ENCODE results near the gene MAPK4. TPM values are rescaled to one million over a fixed set of nuclear protein-coding genes. Genes with fewer than 3 reads are reported as not detected.

The MAPK4 gene
- polyA plus RNA-seq, 1 experiment = not detected

DNA sequence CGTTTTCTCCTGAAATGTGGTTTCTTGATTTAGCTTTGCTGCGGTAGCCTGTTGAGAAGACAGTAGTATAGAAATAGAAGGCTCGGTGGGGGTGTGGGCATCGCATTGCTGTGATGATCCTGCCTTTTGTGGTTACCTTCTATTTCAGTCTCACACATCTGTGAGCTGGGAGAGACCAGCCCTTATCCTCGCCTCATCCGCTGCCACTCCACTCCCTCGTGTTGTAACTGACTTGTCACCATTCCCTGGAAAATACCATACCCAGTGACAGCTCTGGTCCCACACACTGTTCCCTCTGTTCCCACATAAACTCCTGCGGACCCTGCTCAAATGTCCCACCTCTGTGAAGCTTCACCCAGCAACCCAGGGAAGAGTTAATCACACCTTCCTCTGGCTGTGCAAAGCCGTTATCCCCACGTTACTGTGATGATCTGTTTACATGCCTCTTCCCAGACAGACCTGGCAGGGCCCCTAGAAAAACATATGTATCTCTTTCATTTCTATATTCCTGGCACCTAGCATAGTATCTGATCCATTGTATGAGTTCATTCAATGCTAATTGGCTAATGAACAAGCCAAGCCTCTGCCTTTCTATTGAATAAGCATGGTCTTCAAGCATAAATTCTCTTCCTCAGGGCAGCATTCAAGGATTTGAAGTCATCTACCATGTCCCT lies 114.6 kb downstream of the MAPK4 start:
- H3K36me3 ChIP-seq (ENCODE audit: control insufficient read depth, insufficient read depth, low read length) = no peaks in the 10 kb centered on the region
- H3K27me3 ChIP-seq (ENCODE audit: control insufficient read depth, insufficient read depth, low read length) = no peaks in the 10 kb centered on the region
- POLR2A ChIA-PET = no interaction called here
- H3K4me3 ChIP-seq (ENCODE audit: low read depth, low read length) = no peak overlapping the region
- CTCF ChIA-PET = interaction anchor here (0.7 kb wide), 1 partner anchor 1628 kb away, joined by 3 read pairs; no protein-coding TSS in a partner anchor
- no peak for DNase-seq (ENCODE audit: low read depth)
- TF ChIP-seq CTCF (IDR thresholded peaks at IDR 0.05; ENCODE audit: insufficient read depth, low read depth, low read length) = no peak

- H3K36me3 ChIP-seq (ENCODE audit: control insufficient read depth, insufficient read depth, low read length) = no peaks in the 10 kb centered on the region
- POLR2A ChIA-PET = no interaction called here
- no peaks in the 10 kb centered on the region for H3K27me3 ChIP-seq (ENCODE audit: control insufficient read depth, insufficient read depth, low read length)
- no peak for DNase-seq (ENCODE audit: low read depth)
- CTCF ChIA-PET = interaction anchor here (0.6 to 0.7 kb wide), 2 partner anchors 50 to 1629 kb away, joined by 3 read pairs; no protein-coding TSS in a partner anchor
- no peak overlapping the region for H3K4me3 ChIP-seq (ENCODE audit: low read depth, low read length)
- TF ChIP-seq CTCF (IDR thresholded peaks at IDR 0.05; ENCODE audit: insufficient read depth, low read depth, low read length) = no peak
Measured at GRCh38 chr18:50675043-50675442, 115.2 kb downstream of the MAPK4 start.

DNA sequence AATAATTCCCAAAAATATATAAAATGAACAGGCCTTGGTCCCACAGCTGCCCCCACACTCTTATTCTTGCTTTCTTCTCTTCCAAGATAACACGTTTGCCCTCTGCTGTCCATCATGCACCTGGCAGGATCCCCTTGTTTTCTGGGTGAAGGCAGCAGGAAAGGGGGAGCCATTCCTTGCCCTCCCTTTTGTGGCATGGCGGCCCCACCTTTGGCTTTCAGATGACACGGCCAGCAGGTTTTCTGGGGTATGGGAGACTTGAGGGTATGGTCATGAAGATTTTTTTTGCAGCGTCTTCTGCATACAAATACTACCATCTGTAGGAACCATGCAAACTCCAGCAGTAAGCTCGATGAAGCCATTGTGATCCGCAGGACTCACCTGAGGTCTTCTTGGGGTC lies 118.8 kb downstream of the MAPK4 start:
- POLR2A ChIA-PET = no interaction called here
- no peaks in the 10 kb centered on the region for H3K27me3 ChIP-seq (ENCODE audit: control insufficient read depth, insufficient read depth, low read length)
- DNase-seq (ENCODE audit: low read depth) = no peak
- TF ChIP-seq CTCF (IDR thresholded peaks at IDR 0.05; ENCODE audit: insufficient read depth, low read depth, low read length) = no peak
- H3K36me3 ChIP-seq (ENCODE audit: control insufficient read depth, insufficient read depth, low read length) = no peaks in the 10 kb centered on the region
- H3K4me3 ChIP-seq (ENCODE audit: low read depth, low read length) = no peak overlapping the region
- CTCF ChIA-PET = no interaction called here

GRCh38 chr18:50679056-50679455 lies 119.2 kb downstream of the MAPK4 start:
- Histone ChIP-seq H3K36me3 (ENCODE audit: control insufficient read depth, insufficient read depth, low read length) (no peaks in the 10 kb centered on the region), H3K27me3 (ENCODE audit: control insufficient read depth, insufficient read depth, low read length) (no peaks in the 10 kb centered on the region), H3K4me3 (ENCODE audit: low read depth, low read length) (no peak overlapping the region)
- TF ChIP-seq CTCF (IDR thresholded peaks at IDR 0.05; ENCODE audit: insufficient read depth, low read depth, low read length) = no peak
- no peak for DNase-seq (ENCODE audit: low read depth)
- CTCF ChIA-PET = no interaction called here
- POLR2A ChIA-PET = no interaction called here

DNA sequence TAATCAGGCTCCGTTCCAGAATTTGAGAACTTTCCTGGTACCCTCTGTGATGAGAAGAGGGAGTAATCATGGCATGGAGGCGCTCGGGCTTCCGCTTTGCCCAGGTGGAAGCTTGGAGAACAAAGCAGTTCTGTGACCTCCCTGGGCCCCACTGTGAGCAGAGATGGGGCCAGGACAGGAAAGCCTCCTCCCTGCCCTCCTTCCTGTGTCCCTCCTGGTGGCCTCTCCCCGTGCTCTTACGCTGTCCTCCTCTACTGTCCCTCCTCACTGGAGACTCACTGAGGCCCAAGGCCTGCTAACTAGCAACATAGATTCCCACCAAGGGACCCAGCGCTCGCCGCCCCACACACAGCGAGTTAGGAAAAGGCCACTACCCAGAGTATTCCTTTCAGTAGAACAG lies 119.8 kb downstream of the MAPK4 start:
- Histone ChIP-seq H3K36me3 (ENCODE audit: control insufficient read depth, insufficient read depth, low read length) (no peaks in the 10 kb centered on the region), H3K4me3 (ENCODE audit: low read depth, low read length) (no peak overlapping the region), H3K27me3 (ENCODE audit: control insufficient read depth, insufficient read depth, low read length) (no peaks in the 10 kb centered on the region)
- TF ChIP-seq CTCF (IDR thresholded peaks at IDR 0.05; ENCODE audit: insufficient read depth, low read depth, low read length) = no peak
- ChIA-PET POLR2A (no interaction called here), CTCF (no interaction called here)
- DNase-seq (ENCODE audit: low read depth) = no peak
